Adipose tissue (tissue), 3 donors: ENCODE data around the gene PTS. TPM values are rescaled to one million over a fixed set of nuclear protein-coding genes. Genes with fewer than 3 reads are reported as not detected.

Experiments
- H3K27ac ChIP-seq: one replicate; pipeline ENCODE4 v1.5.1; 2013; ENCODE audit warnings: low read depth, low read length
- WGBS, 3 donors: extraction: QIAGEN DNeasy Blood & Tissue Kit; methylation state at CpG; one replicate each; pipeline ENCODE4 v1.1.7; 2013; 5-methylcytosine and 5-hydroxymethylcytosine counted together
- polyA plus RNA-seq, 3 donors: library from polyadenylated mRNA; stranded (reverse); fragments of 200-250 nt; gene quantifications; one replicate each; pipeline ENCODE4 v1.2.3, GENCODE V29; 2013
- donor health status: healthy with polysubstance abuse.
- donor health status: Bipolar disorder and iron deficiency.
- donor health status: healthy.

Gene PTS
- polyA plus RNA-seq, 3 donors: 10.4 to 36.1 (median 25.6) TPM

DNA sequence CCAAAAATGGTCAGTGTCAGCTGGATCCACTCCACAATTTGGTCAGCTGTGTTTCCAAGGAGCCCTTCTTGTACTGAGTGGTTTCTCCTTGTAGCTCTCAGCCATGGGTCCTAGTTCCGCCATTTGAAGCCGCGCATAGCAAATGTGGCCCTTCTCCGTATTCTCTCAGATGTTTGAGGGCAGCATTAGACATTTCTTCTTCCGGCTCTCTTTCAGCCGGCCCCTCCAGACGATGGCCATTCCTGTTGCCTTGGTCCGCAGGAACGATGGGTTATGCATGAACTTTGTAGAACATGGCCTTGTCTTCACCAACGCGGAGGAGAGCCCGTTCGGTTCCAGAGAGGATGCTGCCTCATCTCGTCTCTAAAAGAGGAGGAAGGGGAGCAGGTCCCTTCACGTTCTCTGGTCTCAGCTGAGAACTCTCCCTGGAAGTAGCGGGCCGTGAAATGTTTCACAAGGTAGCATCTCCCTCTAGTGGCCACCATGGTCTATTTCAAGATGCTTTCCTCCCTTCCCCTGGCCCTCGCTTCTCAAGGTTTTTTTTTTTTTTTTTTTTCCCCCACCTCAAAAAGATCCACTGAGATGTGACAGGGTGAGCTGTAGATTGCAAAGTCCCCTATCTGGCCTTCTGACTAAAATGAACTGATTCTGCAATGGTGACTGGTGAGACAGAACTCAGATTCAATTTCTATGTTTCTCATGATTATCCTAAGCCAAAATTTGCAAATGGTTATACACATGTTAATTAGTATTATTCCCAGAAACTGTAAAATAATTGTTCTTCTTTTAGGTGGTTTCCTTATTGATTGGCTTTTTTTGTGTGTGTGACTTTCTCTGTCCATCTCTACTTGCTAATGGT is 54.3 kb downstream of the PTS start:
- WGBS, 3 donors: 0 to 2% (median 1%) methylated on average over 18 of the region's 18 CpGs
- no peak overlapping the region for H3K27ac ChIP-seq

DNA sequence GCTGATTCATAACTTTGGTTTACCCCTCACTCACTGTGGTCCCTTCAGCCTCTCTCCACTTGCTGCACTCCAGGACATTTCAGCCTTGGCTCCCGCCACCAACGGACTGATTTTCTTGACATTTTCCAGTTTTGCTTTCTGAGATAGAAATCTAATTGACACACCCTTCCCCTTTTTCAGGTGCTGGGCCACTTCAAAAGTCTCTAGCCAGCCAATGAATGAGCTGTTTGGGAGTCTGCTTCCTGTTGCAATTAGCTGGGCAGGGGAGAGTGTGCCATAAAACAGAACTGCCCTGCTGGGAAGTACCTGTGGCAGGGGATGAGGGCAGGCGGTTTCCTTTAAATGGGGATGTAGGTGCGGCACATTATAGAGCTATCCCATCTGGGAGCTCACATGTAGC is 55.5 kb downstream of the PTS start:
- H3K27ac ChIP-seq: no peak overlapping the region
- 46 to 88% (median 56%) methylated on average over 4 of the region's 4 CpGs for WGBS, 3 donors

Other genes starting within 250 kb of the PTS start
- 10 to 100 TPM; 12.4 to 67.8 (median 29.4) TPM for gene DLAT, start 201.0 kb upstream of the PTS start, polyA plus RNA-seq
- 1 to 10 TPM in 1 of 3 donors, under 1 TPM in 2; 0.76 to 1.3 (median 0.86) TPM for gene PIH1D2, start 152.4 kb upstream of the PTS start, polyA plus RNA-seq
- gene NKAPD1, start 152.1 kb upstream of the PTS start, polyA plus RNA-seq: 10 to 100 TPM; 11.9 to 12.8 (median 11.9) TPM
- 100 to 1,000 TPM in 2 of 3 donors, 10 to 100 TPM in 1; 45.3 to 118 (median 118) TPM for gene TIMM8B, start 139.7 kb upstream of the PTS start, polyA plus RNA-seq
- 100 to 1,000 TPM in 2 of 3 donors, 10 to 100 TPM in 1; 62.5 to 170 (median 133) TPM for gene SDHD, start 139.6 kb upstream of the PTS start, polyA plus RNA-seq
- 10 to 100 TPM in 1 of 3 donors, 1 to 10 TPM in 2; 3.2 to 26.2 (median 5.5) TPM for gene IL18, start 62.3 kb upstream of the PTS start, polyA plus RNA-seq
- not detected for gene TEX12, start 59.1 kb upstream of the PTS start, polyA plus RNA-seq
- 1 to 10 TPM in 1 of 3 donors, under 1 TPM in 2; 0.77 to 5.2 (median 0.98) TPM for gene BCO2, start 50.9 kb upstream of the PTS start, polyA plus RNA-seq
- gene PLET1, start 34.4 kb downstream of the PTS start, polyA plus RNA-seq: not detected